ENCODE data around the gene ZNF407. TPM values are rescaled to one million over a fixed set of nuclear protein-coding genes. Genes with fewer than 3 reads are reported as not detected.
"Not testable (repeated sequence)": the region's sequence is repeated elsewhere in the genome, so short reads cannot be mapped to it uniquely, and the experiment has no call there.

Gene ZNF407
- total and polyA plus RNA-seq, 7 donors: 2.4 to 10.2 (median 7.9) TPM

- intact Hi-C loops (cut with DNase I): no loop called here
- 61 to 77% (median 68%) methylated on average over 4 of the region's 4 CpGs for WGBS, 3 donors
- H3K4me3 ChIP-seq: no peak overlapping the region
- no peaks in the 10 kb centered on the region for H3K4me1 ChIP-seq
- H3K27ac ChIP-seq: no peak overlapping the region
- TF ChIP-seq CTCF (IDR thresholded peaks at IDR 0.05): no peak
- no peaks in the 10 kb centered on the region for H3K9me3 ChIP-seq
- ATAC-seq (no peak), DNase-seq (no peak)
- no peaks in the 10 kb centered on the region for H3K36me3 ChIP-seq (ENCODE audit: insufficient read depth in 1 of 2, low read depth in 1 of 2)
- peaks cover 0 to 2% (median 0%) of the 10 kb centered on the region in 3 donors for H3K27me3 ChIP-seq (ENCODE audit: insufficient read depth in 3 of 3, low read length in 2 of 3)
Measured at GRCh38 chr18:74562775-74563174, 34.9 kb upstream of the ZNF407 start.

- no peak for DNase-seq
- H3K4me1 ChIP-seq: no peaks in the 10 kb centered on the region
- H3K27ac ChIP-seq: no peak overlapping the region
- WGBS, 3 donors: 48 to 65% (median 54%) methylated on average over 3 of the region's 3 CpGs
- intact Hi-C loops (cut with DNase I): no loop called here
- no peaks in the 10 kb centered on the region for H3K9me3 ChIP-seq
- TF ChIP-seq CTCF (IDR thresholded peaks at IDR 0.05): no peak
- ATAC-seq: no peak
- H3K4me3 ChIP-seq: no peak overlapping the region
- peaks cover 0 to 2% (median 0%) of the 10 kb centered on the region in 3 donors for H3K27me3 ChIP-seq (ENCODE audit: insufficient read depth in 3 of 3, low read length in 2 of 3)
- H3K36me3 ChIP-seq (ENCODE audit: insufficient read depth in 1 of 2, low read depth in 1 of 2): no peaks in the 10 kb centered on the region
Measured at GRCh38 chr18:74563999-74564398, 33.7 kb upstream of the ZNF407 start.

- intact Hi-C loops (cut with DNase I); H3K36me3 ChIP-seq (ENCODE audit: insufficient read depth in 1 of 2, low read depth in 1 of 2); ATAC-seq; H3K9me3 ChIP-seq; H3K4me1 ChIP-seq; H3K4me3 ChIP-seq; H3K27me3 ChIP-seq (ENCODE audit: insufficient read depth in 3 of 3, low read length in 2 of 3); DNase-seq; H3K27ac ChIP-seq: not testable (repeated sequence)
- WGBS, 3 donors: 81 to 87% (median 82%) methylated on average over 1 of the region's 1 CpG
Measured at GRCh38 chr18:74565164-74565563, 32.5 kb upstream of the ZNF407 start.

GRCh38 chr18:74565993-74566392 lies 31.7 kb upstream of the ZNF407 start:
- H3K36me3 ChIP-seq (ENCODE audit: insufficient read depth in 1 of 2, low read depth in 1 of 2); DNase-seq; H3K9me3 ChIP-seq; H3K4me3 ChIP-seq; H3K27ac ChIP-seq; H3K4me1 ChIP-seq; intact Hi-C loops (cut with DNase I); ATAC-seq; H3K27me3 ChIP-seq (ENCODE audit: insufficient read depth in 3 of 3, low read length in 2 of 3): not testable (repeated sequence)
- 65 to 91% (median 81%) methylated on average over 3 of the region's 3 CpGs for WGBS, 3 donors

GRCh38 chr18:74567822-74568221 lies 29.8 kb upstream of the ZNF407 start:
- no peak for TF ChIP-seq CTCF (IDR thresholded peaks at IDR 0.05)
- 64 to 73% (median 72%) methylated on average over 7 of the region's 7 CpGs for WGBS, 3 donors
- no peak for ATAC-seq

GRCh38 chr18:74569401-74569800 lies 28.3 kb upstream of the ZNF407 start:
- H3K9me3 ChIP-seq: no peaks in the 10 kb centered on the region
- no peak overlapping the region for H3K4me3 ChIP-seq
- H3K4me1 ChIP-seq: no peaks in the 10 kb centered on the region
- WGBS, 3 donors: 82 to 91% (median 86%) methylated on average over 4 of the region's 4 CpGs
- no peak for TF ChIP-seq CTCF (IDR thresholded peaks at IDR 0.05)
- no peaks in the 10 kb centered on the region for H3K36me3 ChIP-seq (ENCODE audit: insufficient read depth in 1 of 2, low read depth in 1 of 2)
- peaks cover 0 to 9% (median 2%) of the 10 kb centered on the region in 3 donors for H3K27me3 ChIP-seq (ENCODE audit: insufficient read depth in 3 of 3, low read length in 2 of 3)
- no peak overlapping the region for H3K27ac ChIP-seq
- no peak for DNase-seq
- intact Hi-C loops (cut with DNase I): no loop called here
- no peak for ATAC-seq

More at GRCh38 chr18:74567822-74568221, 29.8 kb upstream of the ZNF407 start:
- intact Hi-C loops (cut with DNase I): no loop called here
- Histone ChIP-seq H3K27ac (no peak overlapping the region), H3K4me1 (no peaks in the 10 kb centered on the region), H3K9me3 (no peaks in the 10 kb centered on the region), H3K27me3 (ENCODE audit: insufficient read depth in 3 of 3, low read length in 2 of 3) (peaks cover 0 to 2% (median 0%) of the 10 kb centered on the region in 3 donors), H3K36me3 (ENCODE audit: insufficient read depth in 1 of 2, low read depth in 1 of 2) (no peaks in the 10 kb centered on the region), H3K4me3 (no peak overlapping the region)
- no peak for DNase-seq

Data from psoas muscle (tissue), 8 donors.